Keratinocyte (primary cell): ENCODE data around the gene DDX6. TPM values are rescaled to one million over a fixed set of nuclear protein-coding genes. Genes with fewer than 3 reads are reported as not detected.

Source experiments
- DNase-seq: peaks from one replicate; pipeline ENCODE4 v3.0.0-alpha.2; 2011; ENCODE audit warnings: low read depth, missing footprints, low spot score
- FAIRE-seq: peaks from 2 replicates; lab custom pipeline; 2011; peaks lifted over from hg19 to GRCh38; lab: Jason Lieb, UNC
- H2AFZ ChIP-seq: 2 replicates; pipeline ENCODE4 v1.6.0; 2012; ENCODE audit warnings: low read length, control low read depth, inconsistent platforms; ENCODE audit not compliant: control insufficient read depth
- H3K27ac ChIP-seq: 2 replicates; pipeline ENCODE4 v1.5.1; 2011; ENCODE audit warnings: low read length; ENCODE audit not compliant: control insufficient read depth, insufficient read depth
- H3K27me3 ChIP-seq: 3 replicates; pipeline ENCODE4 v1.6.0; 2011; ENCODE audit warnings: low read length; ENCODE audit not compliant: control insufficient read depth, insufficient read depth; ENCODE audit errors: extremely low read depth
- H3K36me3 ChIP-seq, 2 experiments: 2 replicates in 1 of 2; 3 replicates in 1 of 2; pipeline ENCODE4 v1.5.1; 2011; ENCODE audit warnings: low read length in 2 of 2, mild to moderate bottlenecking in 1 of 2; ENCODE audit not compliant: control insufficient read depth in 2 of 2, insufficient read depth in 2 of 2; ENCODE audit errors: extremely low read depth in 1 of 2
- H3K4me1 ChIP-seq: 3 replicates; pipeline ENCODE4 v1.5.1; 2011; ENCODE audit warnings: low read length; ENCODE audit not compliant: control insufficient read depth, insufficient read depth; ENCODE audit errors: extremely low read depth
- H3K4me2 ChIP-seq: 3 replicates; pipeline ENCODE4 v1.6.0; 2011; ENCODE audit warnings: low read depth, low read length; ENCODE audit not compliant: control insufficient read depth, insufficient read depth; ENCODE audit errors: extremely low read depth
- H3K4me3 ChIP-seq, 3 experiments: fragments of 200-600 bp in 1 of 3; sonication (generic) in 1 of 3; 2 replicates in 2 of 3; 3 replicates in 1 of 3; pipeline ENCODE4 v1.5.1; 2011 to 2016; ENCODE audit warnings: low read length in 3 of 3, mild to moderate bottlenecking in 3 of 3, control low read depth in 2 of 3, inconsistent platforms in 1 of 3, low read depth in 1 of 3, mixed read lengths in 1 of 3, mixed run types in 1 of 3, moderate library complexity in 1 of 3; ENCODE audit not compliant: control insufficient read depth in 2 of 3, insufficient read depth in 2 of 3; ENCODE audit errors: extremely low read depth in 1 of 3
- H3K79me2 ChIP-seq: 2 replicates; pipeline ENCODE4 v1.6.0; 2012; ENCODE audit warnings: low read length; ENCODE audit not compliant: control insufficient read depth, insufficient read depth
- H3K9ac ChIP-seq: 3 replicates; pipeline ENCODE4 v1.6.0; 2011; ENCODE audit warnings: low read length; ENCODE audit not compliant: control insufficient read depth, insufficient read depth; ENCODE audit errors: extremely low read depth
- H3K9me1 ChIP-seq: 3 replicates; pipeline ENCODE4 v1.6.0; 2011; ENCODE audit warnings: low read length; ENCODE audit not compliant: control insufficient read depth, insufficient read depth; ENCODE audit errors: extremely low read depth
- H3K9me3 ChIP-seq: 2 replicates; pipeline ENCODE4 v1.5.1; 2012; ENCODE audit warnings: low read depth, low read length; ENCODE audit not compliant: control insufficient read depth
- H4K20me1 ChIP-seq: 3 replicates; pipeline ENCODE4 v1.6.0; 2011; ENCODE audit warnings: low read length; ENCODE audit not compliant: control insufficient read depth, insufficient read depth; ENCODE audit errors: extremely low read depth
- CTCF ChIP-seq, 3 experiments: IDR thresholded peaks in 1 of 3; conservative IDR thresholded peaks in 1 of 3; optimal IDR thresholded peaks in 1 of 3; 2 replicates in 2 of 3; 3 replicates in 1 of 3; pipeline versions ENCODE3 to v1.5.1; 2011; ENCODE audit warnings: low read length in 3 of 3, mild to moderate bottlenecking in 3 of 3, moderate library complexity in 2 of 3, control low read depth in 1 of 3, inconsistent platforms in 1 of 3; ENCODE audit not compliant: insufficient read depth in 2 of 3; ENCODE audit errors: extremely low read depth in 1 of 3
- EZH2 ChIP-seq: IDR thresholded peaks from one replicate; pipeline ENCODE4 v1.6.1; 2012; ENCODE audit warnings: inconsistent platforms, mild to moderate bottlenecking, low read length, moderate library complexity
- dilution Hi-C: fragments of 300-500 bp; cut with MboI; formaldehyde crosslinking; loops from one replicate; pipeline ENCODE4 v1.7.0; 2020; ENCODE audit warnings: low sequenced_read_pairs; ENCODE audit not compliant: extremely low pct_ligation_motif_present
- polyA plus RNA-seq, 5 experiments: library from polyadenylated mRNA; depleted of rRNA in 3 of 5; stranded (reverse) in 3 of 5; stranded (forward) in 1 of 5; unstranded in 1 of 5; fragments of >200 nt; gene quantifications; 1 replicate in 1 of 5; 2 replicates in 3 of 5; 3 replicates in 1 of 5; pipeline versions ENCODE4 v1.2.1 to v1.2.3, GENCODE V29; 2011 to 2012; ENCODE audit warnings: missing spikeins in 2 of 5, low read depth in 1 of 5, low replicate concordance in 1 of 5

DDX6 gene
- polyA plus RNA-seq, 1 donor (not counting 4 experiments of a cell fraction or from before 2014, with no cell fraction given) = 58.0 TPM

GRCh38 chr11:118819334-118820024, 28.5 kb upstream of the DDX6 start:
- H3K9me3 ChIP-seq = no peaks in the 10 kb centered on the region
- H3K4me2 ChIP-seq = no peak overlapping the region
- no peak for FAIRE-seq
- H3K4me3 ChIP-seq = no peak overlapping the region
- dilution Hi-C loops = no loop called here
- H3K36me3 ChIP-seq = no peaks in the 10 kb centered on the region
- no peaks in the 10 kb centered on the region for H3K27me3 ChIP-seq
- H3K27ac ChIP-seq = no peak overlapping the region
- H3K9ac ChIP-seq = no peak overlapping the region
- DNase-seq = no peak
- no peaks in the 10 kb centered on the region for H3K79me2 ChIP-seq
- no peak overlapping the region for H2AFZ ChIP-seq
- no peak for TF ChIP-seq CTCF (optimal IDR thresholded peaks at IDR 0.05 in 1 of 3, IDR thresholded peaks at IDR 0.05 in 1 of 3, conservative IDR thresholded peaks at IDR 0.05 in 1 of 3; ENCODE audit: extremely low read depth in 1 of 3, insufficient read depth in 2 of 3, low read length in 3 of 3)
- TF ChIP-seq EZH2 = no peak
- no peaks in the 10 kb centered on the region for H3K9me1 ChIP-seq
- no peaks in the 10 kb centered on the region for H4K20me1 ChIP-seq
- H3K4me1 ChIP-seq = no peaks in the 10 kb centered on the region

GRCh38 chr11:118818130-118818529, 27.2 kb upstream of the DDX6 start:
- TF ChIP-seq EZH2 (no peak), CTCF (optimal IDR thresholded peaks at IDR 0.05 in 1 of 3, IDR thresholded peaks at IDR 0.05 in 1 of 3, conservative IDR thresholded peaks at IDR 0.05 in 1 of 3; ENCODE audit: extremely low read depth in 1 of 3, insufficient read depth in 2 of 3, low read length in 3 of 3) (no peak)
- Histone ChIP-seq H3K36me3 (no peaks in the 10 kb centered on the region), H3K79me2 (no peaks in the 10 kb centered on the region), H3K4me1 (no peaks in the 10 kb centered on the region), H3K4me3 (no peak overlapping the region), H3K9me1 (no peaks in the 10 kb centered on the region), H4K20me1 (no peaks in the 10 kb centered on the region), H3K9ac (no peak overlapping the region), H3K9me3 (no peaks in the 10 kb centered on the region), H2AFZ (no peak overlapping the region), H3K27ac (no peak overlapping the region), H3K4me2 (no peak overlapping the region), H3K27me3 (no peaks in the 10 kb centered on the region)
- dilution Hi-C loops = no loop called here
- no peak for FAIRE-seq
- DNase-seq = no peak
